ENCODE data around the gene EHD4.

Gene EHD4

DNA sequence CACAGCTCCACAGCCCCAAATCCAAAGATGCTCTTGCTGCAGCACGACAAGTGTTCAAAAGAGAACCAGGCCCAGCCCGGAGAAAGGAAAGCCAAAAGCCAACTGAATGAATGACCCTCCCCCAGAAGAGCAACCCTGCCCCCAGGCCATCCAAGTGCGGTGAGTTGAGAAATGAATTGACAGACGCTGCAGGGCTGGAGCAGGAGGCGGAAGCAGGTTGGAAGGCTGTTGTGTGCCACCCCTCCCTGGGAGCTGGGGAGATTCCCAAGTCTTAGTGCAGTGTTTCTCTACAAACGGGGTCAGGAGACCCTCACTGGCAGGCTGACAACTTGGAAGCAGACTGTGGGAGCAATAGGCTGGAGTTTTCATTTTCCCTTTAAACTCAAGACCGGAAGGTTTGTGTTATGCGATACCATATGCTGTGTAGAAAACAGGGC is 75.0 kb downstream of the EHD4 start:
- Histone ChIP-seq H3K36me3 (ENCODE audit: insufficient read depth, low read length) (no peaks in the 10 kb centered on the region), H3K9ac (ENCODE audit: low read depth, low read length) (no peak overlapping the region), H3K27ac (ENCODE audit: low read length) (no peak overlapping the region), H2AFZ (ENCODE audit: low read depth, low read length) (no peak overlapping the region), H3K9me3 (ENCODE audit: insufficient read depth, low read length, severe bottlenecking) (no peaks in the 10 kb centered on the region), H3K4me2 (ENCODE audit: insufficient read depth, low read length) (no peak overlapping the region), H3K79me2 (ENCODE audit: insufficient read depth, low read length) (no peaks in the 10 kb centered on the region), H3K4me3 (ENCODE audit: low read depth in 1 of 2, low read length in 2 of 2) (no peak overlapping the region), H4K20me1 (ENCODE audit: insufficient read depth, low read length) (no peaks in the 10 kb centered on the region), H3K4me1 (ENCODE audit: insufficient read depth, low read length) (peaks cover 7% of the 10 kb centered on the region; the same call in 1 of the 2 replicates), H3K27me3 (ENCODE audit: insufficient read depth, low read length, poor library complexity) (no peaks in the 10 kb centered on the region)
- no peak for TF ChIP-seq CTCF (IDR thresholded peaks at IDR 0.05; ENCODE audit: borderline replicate concordance, extremely low read depth, low read length, poor library complexity, severe bottlenecking)
- TF ChIP-seq EZH2 (IDR thresholded peaks at IDR 0.05; ENCODE audit: borderline replicate concordance, low read depth, low read length, severe bottlenecking) = no peak
- ATAC-seq (ENCODE audit: insufficient read depth, low read depth) (no peak), DNase-seq (no peak)

DNA sequence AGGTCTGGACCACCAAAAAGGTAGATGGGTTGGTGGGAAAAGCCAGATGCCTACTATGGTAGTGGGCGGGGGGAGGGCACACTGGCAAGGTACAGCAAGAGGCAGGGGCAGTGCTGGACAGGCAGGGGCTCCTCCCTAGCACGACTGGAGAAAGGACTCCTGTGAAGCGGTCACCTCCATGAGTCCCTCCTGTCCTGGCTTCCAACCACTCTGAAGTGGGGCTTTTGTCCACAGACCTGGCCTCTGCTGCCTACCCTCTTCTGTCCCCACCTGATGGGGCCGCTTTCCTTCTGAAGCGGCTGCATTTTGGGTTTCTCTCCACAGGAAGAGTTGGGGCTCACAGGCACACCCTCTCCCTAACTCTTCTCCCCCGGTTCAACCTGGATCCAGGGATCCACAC is 75.8 kb downstream of the EHD4 start:
- Histone ChIP-seq H3K9me3 (ENCODE audit: insufficient read depth, low read length, severe bottlenecking) (no peaks in the 10 kb centered on the region), H3K9ac (ENCODE audit: low read depth, low read length) (no peak overlapping the region), H3K4me2 (ENCODE audit: insufficient read depth, low read length) (no peak overlapping the region), H3K27ac (ENCODE audit: low read length) (no peak overlapping the region), H3K36me3 (ENCODE audit: insufficient read depth, low read length) (no peaks in the 10 kb centered on the region), H3K79me2 (ENCODE audit: insufficient read depth, low read length) (no peaks in the 10 kb centered on the region), H3K4me3 (ENCODE audit: low read depth in 1 of 2, low read length in 2 of 2) (no peak overlapping the region), H3K4me1 (ENCODE audit: insufficient read depth, low read length) (peaks cover 7% of the 10 kb centered on the region; the same call in 1 of the 2 replicates), H3K27me3 (ENCODE audit: insufficient read depth, low read length, poor library complexity) (no peaks in the 10 kb centered on the region), H4K20me1 (ENCODE audit: insufficient read depth, low read length) (no peaks in the 10 kb centered on the region), H2AFZ (ENCODE audit: low read depth, low read length) (no peak overlapping the region)
- TF ChIP-seq EZH2 (IDR thresholded peaks at IDR 0.05; ENCODE audit: borderline replicate concordance, low read depth, low read length, severe bottlenecking) (no peak), CTCF (IDR thresholded peaks at IDR 0.05; ENCODE audit: borderline replicate concordance, extremely low read depth, low read length, poor library complexity, severe bottlenecking) (no peak)
- no peak for ATAC-seq (ENCODE audit: insufficient read depth, low read depth)
- DNase-seq = no peak

DNA sequence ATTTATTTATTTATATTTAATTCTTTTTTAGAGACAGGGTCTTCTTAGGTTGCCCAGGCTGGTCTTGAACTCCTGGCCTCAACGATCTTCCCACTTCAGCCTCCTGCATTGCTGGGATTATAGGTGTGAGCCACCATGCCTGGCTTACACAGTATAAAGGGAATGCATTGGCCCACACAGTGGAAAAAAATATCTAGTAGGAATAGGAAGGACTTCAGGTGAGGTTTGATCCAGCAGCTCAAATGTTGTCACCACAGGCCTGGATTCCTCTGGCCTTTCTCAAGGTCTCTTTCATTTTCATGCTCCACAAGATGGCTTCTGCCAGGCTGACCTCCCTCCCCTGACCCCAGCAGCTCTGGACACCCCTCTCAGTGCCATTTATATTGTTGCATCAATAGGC is 76.4 kb downstream of the EHD4 start:
- H2AFZ ChIP-seq (ENCODE audit: low read depth, low read length) = no peak overlapping the region
- TF ChIP-seq EZH2 (IDR thresholded peaks at IDR 0.05; ENCODE audit: borderline replicate concordance, low read depth, low read length, severe bottlenecking) (no peak), CTCF (IDR thresholded peaks at IDR 0.05; ENCODE audit: borderline replicate concordance, extremely low read depth, low read length, poor library complexity, severe bottlenecking) (no peak)
- H3K4me3 ChIP-seq (ENCODE audit: low read depth in 1 of 2, low read length in 2 of 2) = no peak overlapping the region
- no peaks in the 10 kb centered on the region for H3K27me3 ChIP-seq (ENCODE audit: insufficient read depth, low read length, poor library complexity)
- DNase-seq = no peak
- no peak overlapping the region for H3K4me2 ChIP-seq (ENCODE audit: insufficient read depth, low read length)
- no peaks in the 10 kb centered on the region for H3K9me3 ChIP-seq (ENCODE audit: insufficient read depth, low read length, severe bottlenecking)
- H3K36me3 ChIP-seq (ENCODE audit: insufficient read depth, low read length) = no peaks in the 10 kb centered on the region
- no peak for ATAC-seq (ENCODE audit: insufficient read depth, low read depth)
- H4K20me1 ChIP-seq (ENCODE audit: insufficient read depth, low read length) = no peaks in the 10 kb centered on the region
- H3K9ac ChIP-seq (ENCODE audit: low read depth, low read length) = no peak overlapping the region
- H3K4me1 ChIP-seq (ENCODE audit: insufficient read depth, low read length) = peaks cover 7% of the 10 kb centered on the region; the same call in 1 of the 2 replicates
- H3K79me2 ChIP-seq (ENCODE audit: insufficient read depth, low read length) = no peaks in the 10 kb centered on the region
- H3K27ac ChIP-seq (ENCODE audit: low read length) = no peak overlapping the region

DNA sequence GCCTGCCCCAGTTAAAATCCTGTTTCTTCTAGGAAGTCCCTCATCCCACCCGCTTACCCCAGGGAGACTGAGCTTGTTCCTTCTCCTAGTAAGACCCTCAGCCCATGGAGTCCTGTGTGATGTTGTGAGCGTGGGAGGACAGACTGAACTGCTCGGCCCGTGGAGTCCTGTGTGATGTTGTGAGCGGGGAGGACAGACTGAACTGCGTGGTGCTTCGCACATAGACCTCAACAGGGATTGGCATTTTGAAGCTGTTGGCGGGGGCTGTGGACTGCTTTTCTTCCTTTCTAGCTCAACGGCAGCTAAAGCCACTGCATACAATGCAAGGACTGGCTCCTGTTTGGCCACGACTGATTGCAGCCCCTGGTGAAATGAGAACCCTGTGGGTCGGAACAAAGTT is 76.9 kb downstream of the EHD4 start:
- no peak for TF ChIP-seq EZH2 (IDR thresholded peaks at IDR 0.05; ENCODE audit: borderline replicate concordance, low read depth, low read length, severe bottlenecking)
- no peak for TF ChIP-seq CTCF (IDR thresholded peaks at IDR 0.05; ENCODE audit: borderline replicate concordance, extremely low read depth, low read length, poor library complexity, severe bottlenecking)
- H3K9me3 ChIP-seq (ENCODE audit: insufficient read depth, low read length, severe bottlenecking) = no peaks in the 10 kb centered on the region
- H4K20me1 ChIP-seq (ENCODE audit: insufficient read depth, low read length) = no peaks in the 10 kb centered on the region
- no peaks in the 10 kb centered on the region for H3K27me3 ChIP-seq (ENCODE audit: insufficient read depth, low read length, poor library complexity)
- no peaks in the 10 kb centered on the region for H3K79me2 ChIP-seq (ENCODE audit: insufficient read depth, low read length)
- H3K4me2 ChIP-seq (ENCODE audit: insufficient read depth, low read length) = no peak overlapping the region
- ATAC-seq (ENCODE audit: insufficient read depth, low read depth) = no peak
- H3K27ac ChIP-seq (ENCODE audit: low read length) = no peak overlapping the region
- no peak overlapping the region for H3K9ac ChIP-seq (ENCODE audit: low read depth, low read length)
- H3K4me1 ChIP-seq (ENCODE audit: insufficient read depth, low read length) = peaks cover 7% of the 10 kb centered on the region; the same call in 1 of the 2 replicates
- no peak overlapping the region for H3K4me3 ChIP-seq (ENCODE audit: low read depth in 1 of 2, low read length in 2 of 2)
- no peaks in the 10 kb centered on the region for H3K36me3 ChIP-seq (ENCODE audit: insufficient read depth, low read length)
- DNase-seq = no peak
- no peak overlapping the region for H2AFZ ChIP-seq (ENCODE audit: low read depth, low read length)

Data from DND-41 (cell line).